Glutamatergic neuron (in vitro differentiated cells): ENCODE results near the gene CES2. TPM values are rescaled to one million over a fixed set of nuclear protein-coding genes. Genes with fewer than 3 reads are reported as not detected.
A peak's percentile ranks its signal among the peaks of the same experiment; 100 is the strongest.

Experiments used
- DNase-seq: peaks from one replicate; pipeline ENCODE4 v3.0.0; 2022
- H3K27ac Mint-ChIP-seq: one replicate; pipeline ENCODE4 v1.8.0; 2020; ENCODE audit warnings: mild to moderate bottlenecking, mixed read lengths, inconsistent platforms; ENCODE audit not compliant: unreplicated experiment
- H3K27me3 Mint-ChIP-seq: one replicate; pipeline ENCODE4 v1.8.0; 2020; ENCODE audit warnings: mild to moderate bottlenecking, moderate library complexity, mixed read lengths, inconsistent platforms; ENCODE audit not compliant: unreplicated experiment
- H3K36me3 Mint-ChIP-seq: one replicate; pipeline ENCODE4 v1.8.0; 2020; ENCODE audit warnings: mild to moderate bottlenecking, mixed read lengths, inconsistent platforms; ENCODE audit not compliant: unreplicated experiment
- H3K4me1 Mint-ChIP-seq: one replicate; pipeline ENCODE4 v1.8.0; 2020; ENCODE audit warnings: mild to moderate bottlenecking, low read depth, mixed read lengths, inconsistent platforms; ENCODE audit not compliant: unreplicated experiment
- H3K4me3 Mint-ChIP-seq: one replicate; pipeline ENCODE4 v1.8.0; 2020; ENCODE audit warnings: mild to moderate bottlenecking, mixed read lengths, inconsistent platforms; ENCODE audit not compliant: unreplicated experiment
- H3K9me3 Mint-ChIP-seq: one replicate; pipeline ENCODE4 v1.8.0; 2020; ENCODE audit warnings: mild to moderate bottlenecking, moderate library complexity, mixed read lengths, inconsistent platforms; ENCODE audit not compliant: unreplicated experiment
- CTCF ChIP-seq: fragments of 200-600 bp; sonication (generic); IDR thresholded peaks from one replicate; pipeline ENCODE4 v1.5.0; 2021; ENCODE audit not compliant: partially characterized antibody, unreplicated experiment
- total RNA-seq: library from RNA; stranded (reverse); fragmentation: NEBNext Ultra II Directional; extraction: Animal tissue kit (Norgen Biotek cat#: 25700); gene quantifications from one replicate; pipeline ENCODE4 v1.2.1, GENCODE V29; 2021; ENCODE audit not compliant: unreplicated experiment

CES2 gene
- total RNA-seq, 1 donor from 2014 or later = 38.6 TPM

GRCh38 chr16:66975302-66975893, 40.1 kb downstream of the CES2 start:
- Mint-ChIP-seq H3K4me3 (no peak overlapping the region), H3K27ac (no peak overlapping the region), H3K36me3 (peaks cover 4% of the 10 kb centered on the region), H3K4me1 (peaks cover 2% of the 10 kb centered on the region), H3K9me3 (peaks cover 4% of the 10 kb centered on the region), H3K27me3 (peaks cover 5% of the 10 kb centered on the region)
- no peak for TF ChIP-seq CTCF
- DNase-seq = no peak

GRCh38 chr16:66976746-66977145, 41.4 kb downstream of the CES2 start:
- Mint-ChIP-seq H3K4me3 (no peak overlapping the region), H3K27me3 (peaks cover 4% of the 10 kb centered on the region), H3K36me3 (peaks cover 4% of the 10 kb centered on the region), H3K9me3 (peaks cover 3% of the 10 kb centered on the region), H3K4me1 (peaks cover 2% of the 10 kb centered on the region), H3K27ac (no peak overlapping the region)
- no peak for TF ChIP-seq CTCF
- DNase-seq = peak; percentile 40

GRCh38 chr16:66977341-66978113, 42.2 kb downstream of the CES2 start:
- Mint-ChIP-seq H3K27ac (no peak overlapping the region), H3K4me3 (no peak overlapping the region), H3K27me3 (peaks cover 4% of the 10 kb centered on the region)

GRCh38 chr16:66979011-66979717, 43.8 kb downstream of the CES2 start:
- H3K36me3 Mint-ChIP-seq = peaks cover 4% of the 10 kb centered on the region
- H3K4me3 Mint-ChIP-seq = no peak overlapping the region
- TF ChIP-seq CTCF = no peak
- peaks cover 2% of the 10 kb centered on the region for H3K9me3 Mint-ChIP-seq
- DNase-seq = no peak
- no peak overlapping the region for H3K27ac Mint-ChIP-seq
- H3K27me3 Mint-ChIP-seq = peaks cover 4% of the 10 kb centered on the region
- H3K4me1 Mint-ChIP-seq = peaks cover 2% of the 10 kb centered on the region

More at GRCh38 chr16:66977341-66978113, 42.2 kb downstream of the CES2 start:
- H3K36me3 Mint-ChIP-seq = peaks cover 4% of the 10 kb centered on the region
- H3K4me1 Mint-ChIP-seq = peaks cover 2% of the 10 kb centered on the region
- TF ChIP-seq CTCF = peak; percentile 96
- peak; percentile 89 for DNase-seq
- H3K9me3 Mint-ChIP-seq = peaks cover 2% of the 10 kb centered on the region
